ENCODE data around the gene TRIM62. TPM values are rescaled to one million over a fixed set of nuclear protein-coding genes. Genes with fewer than 3 reads are reported as not detected.
A peak's percentile ranks its signal among the peaks of the same experiment; 100 is the strongest.

TRIM62 gene
- total and polyA plus RNA-seq, 4 donors: 0.60 to 1.3 (median 1.1) TPM

DNA sequence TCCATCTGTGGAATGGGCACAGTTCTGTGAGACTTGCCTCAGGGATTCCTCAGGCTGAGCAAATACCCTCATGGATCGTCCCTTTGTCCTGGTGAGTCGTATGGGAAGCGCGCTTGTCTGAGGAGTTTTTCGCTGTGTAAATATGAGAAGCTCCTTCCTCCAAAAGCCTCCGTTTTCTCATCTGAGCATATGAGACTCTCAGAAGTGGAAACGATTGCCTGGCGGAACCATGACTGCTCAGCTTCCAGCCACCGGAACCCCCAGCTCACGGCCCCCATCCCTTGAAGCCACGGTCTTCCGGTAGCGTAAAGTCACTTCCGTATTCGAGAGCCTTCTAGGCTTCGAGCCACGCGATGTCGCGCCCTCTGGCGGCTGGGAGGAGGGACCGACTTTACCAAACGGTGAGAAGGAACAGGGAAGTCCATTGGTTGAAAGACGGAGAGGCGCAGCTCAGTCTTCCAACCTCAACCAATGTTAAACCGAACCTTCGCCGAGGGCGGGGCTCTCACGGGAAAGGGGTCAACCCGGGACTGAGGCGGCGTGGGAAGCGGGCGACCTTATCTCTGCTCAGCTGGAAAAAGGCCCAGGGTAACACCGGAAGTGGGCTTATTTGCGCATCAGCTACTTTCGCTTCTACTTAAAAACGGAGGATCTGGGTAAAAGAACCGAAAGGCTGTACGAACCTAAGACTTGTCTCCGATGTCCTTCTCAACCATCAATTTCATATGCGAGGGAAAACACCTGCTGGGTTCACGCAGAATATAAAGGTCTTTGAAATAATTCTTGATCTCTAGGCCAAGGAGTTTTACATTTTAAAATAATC, 54.6 kb downstream of the TRIM62 start:
- H3K4me1 ChIP-seq (ENCODE audit: control insufficient read depth in 4 of 4, insufficient read depth in 4 of 4, low read length in 3 of 4): peaks cover 4 to 32% (median 14%) of the 10 kb centered on the region in 4 donors
- peak overlapping the region; percentile 90 to 92 for H3K27ac ChIP-seq (ENCODE audit: low read depth in 1 of 2, low read length in 2 of 2)
- WGBS: 1% methylated on average over 44 of the region's 44 CpGs

More for the DNA sequence above, 54.6 kb downstream of the TRIM62 start:
- TF ChIP-seq ZBTB33 (IDR thresholded peaks at IDR 0.05) (peak; percentile 83), YY1 (IDR thresholded peaks at IDR 0.05) (peak; percentile 95), NR2F2 (IDR thresholded peaks at IDR 0.05) (peak; percentile 93), HNF4A (conservative IDR thresholded peaks at IDR 0.05) (peak; percentile 55 to 57), HNF4G (IDR thresholded peaks at IDR 0.05) (no peak), JUND (IDR thresholded peaks at IDR 0.05) (peak in 1 of 2 donors; percentile 36), ATF3 (IDR thresholded peaks at IDR 0.05) (peak; percentile 35), FOXA2 (IDR thresholded peaks at IDR 0.05) (peak; percentile 22), RXRA (IDR thresholded peaks at IDR 0.05) (peak; percentile 98 to 99), RAD21 (IDR thresholded peaks at IDR 0.05) (peak; percentile 75 to 81), SP1 (IDR thresholded peaks at IDR 0.05) (peak; percentile 97), CTCF (IDR thresholded peaks at IDR 0.05; ENCODE audit: low read depth, low read length, missing input control) (peak; percentile 96), TAF1 (conservative IDR thresholded peaks at IDR 0.05) (peak; percentile 42), FOXA1 (IDR thresholded peaks at IDR 0.05) (peak; percentile 74), EGR1 (IDR thresholded peaks at IDR 0.05; ENCODE audit: low read depth in 2 of 2) (peak; percentile 87 to 89), GABPA (IDR thresholded peaks at IDR 0.05 in 1 of 2, conservative IDR thresholded peaks at IDR 0.05 in 1 of 2) (peak; percentile 94 to 99)
- TF ChIP-seq, protein P1, sequence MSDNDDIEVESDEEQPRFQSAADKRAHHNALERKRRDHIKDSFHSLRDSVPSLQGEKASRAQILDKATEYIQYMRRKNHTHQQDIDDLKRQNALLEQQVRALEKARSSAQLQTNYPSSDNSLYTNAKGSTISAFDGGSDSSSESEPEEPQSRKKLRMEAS (IDR thresholded peaks at IDR 0.05): peak; percentile 99
- TF ChIP-seq, protein P2, sequence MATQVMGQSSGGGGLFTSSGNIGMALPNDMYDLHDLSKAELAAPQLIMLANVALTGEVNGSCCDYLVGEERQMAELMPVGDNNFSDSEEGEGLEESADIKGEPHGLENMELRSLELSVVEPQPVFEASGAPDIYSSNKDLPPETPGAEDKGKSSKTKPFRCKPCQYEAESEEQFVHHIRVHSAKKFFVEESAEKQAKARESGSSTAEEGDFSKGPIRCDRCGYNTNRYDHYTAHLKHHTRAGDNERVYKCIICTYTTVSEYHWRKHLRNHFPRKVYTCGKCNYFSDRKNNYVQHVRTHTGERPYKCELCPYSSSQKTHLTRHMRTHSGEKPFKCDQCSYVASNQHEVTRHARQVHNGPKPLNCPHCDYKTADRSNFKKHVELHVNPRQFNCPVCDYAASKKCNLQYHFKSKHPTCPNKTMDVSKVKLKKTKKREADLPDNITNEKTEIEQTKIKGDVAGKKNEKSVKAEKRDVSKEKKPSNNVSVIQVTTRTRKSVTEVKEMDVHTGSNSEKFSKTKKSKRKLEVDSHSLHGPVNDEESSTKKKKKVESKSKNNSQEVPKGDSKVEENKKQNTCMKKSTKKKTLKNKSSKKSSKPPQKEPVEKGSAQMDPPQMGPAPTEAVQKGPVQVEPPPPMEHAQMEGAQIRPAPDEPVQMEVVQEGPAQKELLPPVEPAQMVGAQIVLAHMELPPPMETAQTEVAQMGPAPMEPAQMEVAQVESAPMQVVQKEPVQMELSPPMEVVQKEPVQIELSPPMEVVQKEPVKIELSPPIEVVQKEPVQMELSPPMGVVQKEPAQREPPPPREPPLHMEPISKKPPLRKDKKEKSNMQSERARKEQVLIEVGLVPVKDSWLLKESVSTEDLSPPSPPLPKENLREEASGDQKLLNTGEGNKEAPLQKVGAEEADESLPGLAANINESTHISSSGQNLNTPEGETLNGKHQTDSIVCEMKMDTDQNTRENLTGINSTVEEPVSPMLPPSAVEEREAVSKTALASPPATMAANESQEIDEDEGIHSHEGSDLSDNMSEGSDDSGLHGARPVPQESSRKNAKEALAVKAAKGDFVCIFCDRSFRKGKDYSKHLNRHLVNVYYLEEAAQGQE (IDR thresholded peaks at IDR 0.05): peak; percentile 75
- H3K27me3 ChIP-seq (ENCODE audit: control insufficient read depth in 4 of 4, insufficient read depth in 4 of 4, low read length in 3 of 4): no peaks in the 10 kb centered on the region
- H3K9ac ChIP-seq (ENCODE audit: low read depth in 1 of 2, low read length in 2 of 2): peak overlapping the region; percentile 95 to 99
- H3K36me3 ChIP-seq (ENCODE audit: control insufficient read depth in 4 of 4, insufficient read depth in 3 of 4, low read depth in 1 of 4, low read length in 3 of 4): no peaks in the 10 kb centered on the region
- peak overlapping the region; percentile 81 to 99 (median 94) for H3K4me3 ChIP-seq (ENCODE audit: low read depth in 1 of 3, low read length in 3 of 3)
- peak; percentile 91 for DNase-seq (ENCODE audit: low spot score)
- no peaks in the 10 kb centered on the region for H3K9me3 ChIP-seq (ENCODE audit: control insufficient read depth in 4 of 4, low read length in 3 of 4)
